ENCODE data around the gene EXOSC7. TPM values are rescaled to one million over a fixed set of nuclear protein-coding genes. Genes with fewer than 3 reads are reported as not detected.

EXOSC7 gene
- total RNA-seq, 2 experiments from 2014 or later = 35.8 to 40.2 TPM

DNA sequence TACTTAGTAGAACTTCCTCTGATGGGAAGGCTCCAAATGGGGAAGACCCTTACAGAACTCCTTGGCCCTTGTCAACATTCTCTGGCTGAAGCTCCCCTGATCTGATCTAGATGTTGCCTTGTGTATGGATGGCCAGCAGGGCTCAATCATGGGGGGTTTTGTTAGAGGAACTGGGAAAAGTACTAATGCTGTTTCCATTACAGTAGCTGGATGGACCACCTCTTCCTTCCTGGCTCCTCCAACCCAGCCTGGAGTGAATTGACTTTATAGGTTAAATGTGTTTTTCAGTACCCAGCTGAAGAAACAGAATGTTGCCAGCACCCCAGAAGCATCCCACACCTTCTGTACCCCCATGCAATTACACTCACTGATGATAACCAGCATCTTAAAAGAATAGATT lies 27.4 kb downstream of the EXOSC7 start:
- ChIA-PET POLR2A (no interaction called here), CTCF (no interaction called here)
- Mint-ChIP-seq H3K27me3 (no peaks in the 10 kb centered on the region), H3K4me1 (peaks cover 26% of the 10 kb centered on the region), H3K4me3 (no peak overlapping the region), H3K9me3 (peaks cover 7% of the 10 kb centered on the region), H3K27ac (peak overlapping the region; percentile 58), H3K36me3 (ENCODE audit: low read depth) (peaks cover 65% of the 10 kb centered on the region)
- DNase-seq = no peak

DNA sequence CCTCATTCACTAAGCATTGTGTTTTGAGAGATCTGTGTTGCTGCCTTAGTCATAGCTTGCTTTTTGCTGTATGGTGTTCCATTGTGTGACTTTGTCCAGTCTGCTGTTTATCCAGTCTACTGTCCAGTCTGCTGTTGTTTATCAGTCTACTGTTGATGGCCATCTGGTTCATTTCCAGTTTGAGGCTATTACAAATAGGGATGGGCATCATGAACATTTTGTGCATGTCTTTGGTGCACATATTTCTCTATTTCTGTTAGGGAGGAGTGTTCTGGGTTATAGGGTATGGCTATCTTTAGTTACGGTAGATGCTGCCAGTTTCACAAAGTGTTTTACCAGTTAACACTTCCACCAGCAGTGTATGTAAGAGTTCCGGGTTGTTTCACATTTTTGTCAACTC lies 27.8 kb downstream of the EXOSC7 start:
- Mint-ChIP-seq H3K4me3 (no peak overlapping the region), H3K27ac (no peak overlapping the region), H3K4me1 (peaks cover 26% of the 10 kb centered on the region), H3K27me3 (no peaks in the 10 kb centered on the region), H3K9me3 (peaks cover 7% of the 10 kb centered on the region), H3K36me3 (ENCODE audit: low read depth) (peaks cover 63% of the 10 kb centered on the region)
- no peak for DNase-seq
- CTCF ChIA-PET = interaction anchor here (0.6 kb wide), 1 partner anchor 27 kb away, joined by 3 read pairs; no protein-coding TSS in a partner anchor
- POLR2A ChIA-PET = no interaction called here

- Mint-ChIP-seq H3K4me1 (peaks cover 33% of the 10 kb centered on the region), H3K9me3 (peaks cover 7% of the 10 kb centered on the region), H3K27me3 (no peaks in the 10 kb centered on the region), H3K36me3 (ENCODE audit: low read depth) (peaks cover 67% of the 10 kb centered on the region), H3K4me3 (no peak overlapping the region), H3K27ac (peak overlapping the region; percentile 74)
- POLR2A ChIA-PET = no interaction called here
- no peak for DNase-seq
- CTCF ChIA-PET = no interaction called here
Observed at GRCh38 chr3:45007091-45007490, 31.0 kb downstream of the EXOSC7 start.

DNA sequence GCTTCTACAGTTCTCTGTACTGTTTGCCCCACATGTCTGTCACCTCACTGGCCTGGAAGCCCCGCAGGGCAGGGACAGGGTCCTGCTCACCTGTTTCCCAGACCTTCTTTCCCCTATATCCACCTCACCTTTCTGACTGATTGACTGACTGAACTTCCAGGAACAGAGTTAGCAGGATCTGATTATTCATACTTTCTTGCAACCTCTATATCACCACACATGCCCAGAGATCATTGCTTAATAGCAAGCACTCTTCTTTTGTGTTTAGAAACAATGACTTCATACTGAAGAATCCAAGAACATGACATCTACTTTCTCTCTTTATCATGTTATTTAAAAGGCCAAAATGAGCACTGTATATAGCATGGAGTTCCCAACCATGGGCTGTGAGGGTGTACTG lies 32.1 kb downstream of the EXOSC7 start:
- no peak overlapping the region for H3K27ac Mint-ChIP-seq
- H3K36me3 Mint-ChIP-seq (ENCODE audit: low read depth) = peaks cover 65% of the 10 kb centered on the region
- ChIA-PET CTCF (no interaction called here), POLR2A (no interaction called here)
- no peak for DNase-seq
- H3K27me3 Mint-ChIP-seq = no peaks in the 10 kb centered on the region
- H3K9me3 Mint-ChIP-seq = peaks cover 7% of the 10 kb centered on the region
- H3K4me3 Mint-ChIP-seq = no peak overlapping the region
- peaks cover 33% of the 10 kb centered on the region for H3K4me1 Mint-ChIP-seq

- Mint-ChIP-seq H3K4me1 (peaks cover 26% of the 10 kb centered on the region), H3K27me3 (no peaks in the 10 kb centered on the region), H3K4me3 (no peak overlapping the region), H3K36me3 (ENCODE audit: low read depth) (peaks cover 54% of the 10 kb centered on the region), H3K27ac (no peak overlapping the region), H3K9me3 (peaks cover 5% of the 10 kb centered on the region)
- POLR2A ChIA-PET = no interaction called here
- no peak for DNase-seq
- CTCF ChIA-PET = no interaction called here
Observed at GRCh38 chr3:45009868-45010267, 33.8 kb downstream of the EXOSC7 start.

DNA sequence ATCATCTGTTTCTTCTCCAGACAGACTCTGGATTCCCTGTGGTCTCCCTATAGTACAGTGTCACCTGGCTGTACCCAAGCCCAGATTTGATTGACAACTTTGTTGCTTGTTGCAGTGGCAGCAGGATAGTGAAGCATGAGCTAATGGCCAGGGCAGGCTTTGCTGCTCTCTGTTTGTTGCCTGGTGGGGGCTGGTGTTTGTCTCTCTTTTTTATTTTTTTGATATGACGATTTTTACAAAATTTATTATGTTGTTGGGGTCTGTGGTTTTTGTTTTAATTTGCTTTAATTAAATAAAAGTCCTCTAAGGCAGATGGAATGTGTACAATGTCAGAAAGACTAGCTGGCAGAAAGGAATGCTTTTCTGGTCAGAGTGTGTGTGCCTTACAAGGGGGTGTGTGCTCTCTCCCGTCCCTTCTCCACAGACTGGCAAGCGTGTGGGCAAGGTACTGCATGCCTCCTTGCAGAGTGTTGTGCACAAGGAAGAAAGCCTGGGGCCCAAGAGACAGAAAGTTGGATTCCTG lies 34.8 kb downstream of the EXOSC7 start:
- CTCF ChIA-PET = no interaction called here
- Mint-ChIP-seq H3K27ac (no peak overlapping the region), H3K4me3 (no peak overlapping the region), H3K9me3 (no peaks in the 10 kb centered on the region), H3K4me1 (peaks cover 16% of the 10 kb centered on the region), H3K36me3 (ENCODE audit: low read depth) (peaks cover 44% of the 10 kb centered on the region), H3K27me3 (no peaks in the 10 kb centered on the region)
- POLR2A ChIA-PET = no interaction called here
- no peak for DNase-seq

DNA sequence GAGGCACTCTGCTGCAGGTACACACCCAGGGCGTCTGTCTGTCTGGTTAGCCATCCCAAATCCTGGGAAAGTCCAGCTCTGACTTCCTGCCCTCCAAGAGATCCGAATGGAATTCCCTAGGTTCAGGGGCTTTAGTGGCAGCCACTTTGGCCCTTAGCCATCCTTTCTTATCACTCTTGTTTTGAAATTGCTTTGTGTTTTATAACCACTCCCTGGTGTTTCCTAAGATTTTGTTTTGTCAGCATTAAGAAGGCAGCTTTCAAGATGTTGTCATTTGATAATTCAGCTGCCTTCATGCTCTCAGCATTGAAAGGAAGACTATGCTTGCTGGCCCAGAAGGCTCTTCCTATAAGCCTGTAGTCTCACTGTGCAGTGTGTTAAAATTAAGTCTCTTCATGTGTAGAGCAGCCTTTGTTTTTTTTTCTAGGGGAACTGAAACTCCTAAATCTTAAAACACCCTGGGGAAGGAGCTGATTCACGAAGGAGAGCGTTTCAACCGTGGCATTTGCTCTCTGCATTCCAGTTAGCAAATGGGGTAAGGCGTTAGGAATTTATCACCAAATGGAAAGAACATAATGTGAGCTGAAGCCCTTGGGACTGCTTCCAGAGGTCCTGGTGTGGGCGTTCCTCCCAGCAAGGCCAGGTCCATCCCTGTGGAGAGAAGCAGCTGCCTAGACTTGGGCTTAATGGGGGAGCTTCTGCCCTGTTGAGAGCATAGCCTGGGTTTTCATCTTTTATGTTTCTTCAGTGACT lies 35.9 kb downstream of the EXOSC7 start:
- POLR2A ChIA-PET = no interaction called here
- H3K27ac Mint-ChIP-seq = peak overlapping the region; percentile 61

GRCh38 chr3:45012577-45012976 lies 36.5 kb downstream of the EXOSC7 start:
- no peaks in the 10 kb centered on the region for H3K27me3 Mint-ChIP-seq
- H3K36me3 Mint-ChIP-seq (ENCODE audit: low read depth) = peaks cover 38% of the 10 kb centered on the region
- H3K4me3 Mint-ChIP-seq = no peak overlapping the region
- ChIA-PET POLR2A (no interaction called here), CTCF (interaction anchor here (1.1 kb wide), 1 partner anchor 10 kb away, joined by 4 read pairs; no protein-coding TSS in a partner anchor)
- no peaks in the 10 kb centered on the region for H3K9me3 Mint-ChIP-seq
- peaks cover 8% of the 10 kb centered on the region for H3K4me1 Mint-ChIP-seq
- no peak for DNase-seq
- H3K27ac Mint-ChIP-seq = no peak overlapping the region

More for the DNA sequence above, 35.9 kb downstream of the EXOSC7 start:
- no peak for DNase-seq
- Mint-ChIP-seq H3K4me3 (no peak overlapping the region), H3K27me3 (no peaks in the 10 kb centered on the region), H3K9me3 (no peaks in the 10 kb centered on the region), H3K4me1 (peaks cover 12% of the 10 kb centered on the region), H3K36me3 (ENCODE audit: low read depth) (peaks cover 42% of the 10 kb centered on the region)
- CTCF ChIA-PET = interaction anchor here (0.6 to 1.1 kb wide), 2 partner anchors 11 to 48 kb away, joined by 3 to 4 read pairs; no protein-coding TSS in a partner anchor

GRCh38 chr3:45016916-45017315 lies 40.9 kb downstream of the EXOSC7 start:
- Mint-ChIP-seq H3K4me3 (no peak overlapping the region), H3K36me3 (ENCODE audit: low read depth) (peaks cover 15% of the 10 kb centered on the region), H3K9me3 (no peaks in the 10 kb centered on the region), H3K27ac (no peak overlapping the region), H3K4me1 (peaks cover 18% of the 10 kb centered on the region), H3K27me3 (no peaks in the 10 kb centered on the region)
- CTCF ChIA-PET = interaction anchor here (0.7 kb wide), 1 partner anchor 20 kb away, joined by 3 read pairs; no protein-coding TSS in a partner anchor
- POLR2A ChIA-PET = no interaction called here
- no peak for DNase-seq

- POLR2A ChIA-PET = no interaction called here
- no peak for DNase-seq
Observed at GRCh38 chr3:45017821-45018220, 41.8 kb downstream of the EXOSC7 start.

DNA sequence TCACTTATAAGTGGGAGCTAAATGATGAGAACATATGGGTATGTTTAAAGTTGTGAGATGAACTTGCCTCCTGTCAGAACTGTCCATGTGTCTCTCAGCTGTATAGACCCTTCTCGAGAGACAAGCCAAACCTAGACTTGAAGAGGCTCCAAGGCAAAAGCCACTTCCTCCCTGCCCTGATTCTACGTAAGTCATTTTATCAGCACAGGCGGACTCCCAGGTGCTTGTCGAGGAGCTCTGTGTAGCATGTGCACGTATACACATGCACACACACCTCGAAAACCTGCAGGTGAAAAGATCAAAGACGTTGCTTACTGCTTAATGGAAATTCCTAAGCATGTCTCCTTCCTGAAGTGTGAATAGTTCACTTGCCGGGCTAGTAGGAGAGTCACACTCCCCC lies 44.5 kb downstream of the EXOSC7 start:
- ChIA-PET POLR2A (no interaction called here), CTCF (interaction anchor here (0.5 to 0.6 kb wide), 2 partner anchors 96 to 488 kb away, joined by 3 read pairs; no protein-coding TSS in a partner anchor)
- Mint-ChIP-seq H3K36me3 (ENCODE audit: low read depth) (peaks cover 3% of the 10 kb centered on the region), H3K9me3 (no peaks in the 10 kb centered on the region), H3K4me3 (no peak overlapping the region), H3K27me3 (no peaks in the 10 kb centered on the region), H3K27ac (peak overlapping the region; percentile 1), H3K4me1 (peaks cover 16% of the 10 kb centered on the region)
- DNase-seq = peak; percentile 30

More at GRCh38 chr3:45017821-45018220, 41.8 kb downstream of the EXOSC7 start:
- Mint-ChIP-seq H3K4me1 (peaks cover 16% of the 10 kb centered on the region), H3K27me3 (no peaks in the 10 kb centered on the region), H3K4me3 (no peak overlapping the region), H3K27ac (no peak overlapping the region), H3K9me3 (no peaks in the 10 kb centered on the region), H3K36me3 (ENCODE audit: low read depth) (peaks cover 9% of the 10 kb centered on the region)
- CTCF ChIA-PET = no interaction called here

GRCh38 chr3:45021524-45022297 lies 45.7 kb downstream of the EXOSC7 start:
- DNase-seq = no peak
- no peak overlapping the region for H3K4me3 Mint-ChIP-seq
- peaks cover 16% of the 10 kb centered on the region for H3K4me1 Mint-ChIP-seq
- H3K27ac Mint-ChIP-seq = no peak overlapping the region
- no peaks in the 10 kb centered on the region for H3K9me3 Mint-ChIP-seq
- ChIA-PET CTCF (no interaction called here), POLR2A (no interaction called here)
- H3K27me3 Mint-ChIP-seq = no peaks in the 10 kb centered on the region
- peaks cover 3% of the 10 kb centered on the region for H3K36me3 Mint-ChIP-seq (ENCODE audit: low read depth)

DNA sequence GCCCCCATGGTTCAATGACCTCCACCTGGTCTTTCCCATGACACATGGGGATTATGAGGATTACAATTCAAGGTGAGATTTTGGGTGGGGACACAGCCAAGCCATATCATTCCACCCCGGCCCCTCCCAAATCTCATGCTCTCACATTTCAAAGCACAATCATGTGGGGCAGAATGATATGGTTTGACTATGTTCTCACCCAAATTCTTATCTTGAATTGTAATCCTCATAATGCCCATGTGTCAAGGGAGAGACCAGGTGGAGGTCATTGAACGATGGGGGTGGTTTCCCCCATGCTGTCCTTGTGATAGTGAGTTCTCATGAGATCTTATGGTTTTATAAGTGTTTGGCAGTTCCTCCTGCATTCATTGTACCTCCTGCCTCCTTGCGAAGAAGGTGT lies 47.6 kb downstream of the EXOSC7 start:
- Mint-ChIP-seq H3K9me3 (no peaks in the 10 kb centered on the region), H3K27me3 (peaks cover 4% of the 10 kb centered on the region), H3K4me3 (no peak overlapping the region), H3K36me3 (ENCODE audit: low read depth) (no peaks in the 10 kb centered on the region), H3K27ac (no peak overlapping the region), H3K4me1 (peaks cover 14% of the 10 kb centered on the region)
- no peak for DNase-seq
- CTCF ChIA-PET = no interaction called here
- POLR2A ChIA-PET = no interaction called here
